ENCODE results near the gene GM2A.

The GM2A gene

GRCh38 chr5:151259931-151260330, 6.9 kb downstream of the GM2A start:
- no peak for TF ChIP-seq CTCF (IDR thresholded peaks at IDR 0.05; ENCODE audit: low read depth, low read length)
- DNase-seq (ENCODE audit: extremely low read depth, low read depth), result no peak

- TF ChIP-seq CTCF (IDR thresholded peaks at IDR 0.05; ENCODE audit: low read depth, low read length), result no peak
- DNase-seq (ENCODE audit: extremely low read depth, low read depth), result no peak
Measured at GRCh38 chr5:151262532-151262931, 9.5 kb downstream of the GM2A start.

GRCh38 chr5:151264113-151264512, 11.1 kb downstream of the GM2A start:
- TF ChIP-seq CTCF (IDR thresholded peaks at IDR 0.05; ENCODE audit: low read depth, low read length), result no peak
- DNase-seq (ENCODE audit: extremely low read depth, low read depth), result no peak

GRCh38 chr5:151267491-151268260, 14.7 kb downstream of the GM2A start:
- no peak for DNase-seq (ENCODE audit: extremely low read depth, low read depth)
- TF ChIP-seq CTCF (IDR thresholded peaks at IDR 0.05; ENCODE audit: low read depth, low read length), result no peak

GRCh38 chr5:151270599-151270998, 17.6 kb downstream of the GM2A start:
- no peak for DNase-seq (ENCODE audit: extremely low read depth, low read depth)
- no peak for TF ChIP-seq CTCF (IDR thresholded peaks at IDR 0.05; ENCODE audit: low read depth, low read length)

GRCh38 chr5:151271336-151271735, 18.4 kb downstream of the GM2A start:
- no peak for DNase-seq (ENCODE audit: extremely low read depth, low read depth)
- no peak for TF ChIP-seq CTCF (IDR thresholded peaks at IDR 0.05; ENCODE audit: low read depth, low read length)

GRCh38 chr5:151274666-151275065, 21.7 kb downstream of the GM2A start:
- no peak for DNase-seq (ENCODE audit: extremely low read depth, low read depth)
- TF ChIP-seq CTCF (IDR thresholded peaks at IDR 0.05; ENCODE audit: low read depth, low read length), result no peak
